Progenitor cell of endocrine pancreas (in vitro differentiated cells): Measurements from ENCODE around the gene NAA25. TPM values are rescaled to one million over a fixed set of nuclear protein-coding genes. Genes with fewer than 3 reads are reported as not detected.
A peak's percentile ranks its signal among the peaks of the same experiment; 100 is the strongest.

Experiments
- DNase-seq: peaks from one replicate; pipeline ENCODE4 v3.0.0; 2021; ENCODE audit warnings: low spot score; ENCODE audit not compliant: unreplicated experiment
- H3K27ac Mint-ChIP-seq: 2 replicates; pipeline ENCODE4 v1.8.0; 2021; ENCODE audit warnings: mild to moderate bottlenecking, moderate library complexity, mixed read lengths
- H3K27me3 Mint-ChIP-seq: 2 replicates; pipeline ENCODE4 v1.8.0; 2021; ENCODE audit warnings: mixed read lengths
- H3K36me3 Mint-ChIP-seq: 2 replicates; pipeline ENCODE4 v1.8.0; 2022; ENCODE audit warnings: mixed read lengths; ENCODE audit not compliant: insufficient read depth
- H3K4me1 Mint-ChIP-seq: 2 replicates; pipeline ENCODE4 v1.8.0; 2021; ENCODE audit warnings: low read depth, mixed read lengths
- H3K4me3 Mint-ChIP-seq: 2 replicates; pipeline ENCODE4 v1.8.0; 2021; ENCODE audit warnings: low read depth, mild to moderate bottlenecking, moderate library complexity, mixed read lengths
- H3K9me3 Mint-ChIP-seq: 2 replicates; pipeline ENCODE4 v1.8.0; 2021; ENCODE audit warnings: low read depth, mixed read lengths
- CTCF ChIP-seq: fragments of 200-600 bp; sonication (generic); IDR thresholded peaks from one replicate; pipeline ENCODE4 v1.5.0; 2021; ENCODE audit warnings: antibody characterized with exemption, mild to moderate bottlenecking; ENCODE audit not compliant: unreplicated experiment
- total RNA-seq: library from RNA; stranded (reverse); gene quantifications from 2 replicates; pipeline ENCODE4 v1.2.1, GENCODE V29; 2021

NAA25 gene
- total RNA-seq, 1 donor from 2014 or later = 34.5 TPM

- Mint-ChIP-seq H3K9me3 (no peaks in the 10 kb centered on the region), H3K4me3 (peak overlapping the region; percentile 86), H3K4me1 (peaks cover 20% of the 10 kb centered on the region), H3K27ac (no peak overlapping the region), H3K36me3 (no peaks in the 10 kb centered on the region), H3K27me3 (no peaks in the 10 kb centered on the region)
- DNase-seq = no peak
- TF ChIP-seq CTCF = no peak
These were observed 16.3 kb upstream of the NAA25 start for GRCh38 chr12:112124918-112125249.

GRCh38 chr12:112122823-112123690 is 14.5 kb upstream of the NAA25 start:
- H3K4me3 Mint-ChIP-seq = no peak overlapping the region
- H3K9me3 Mint-ChIP-seq = no peaks in the 10 kb centered on the region
- H3K27ac Mint-ChIP-seq = no peak overlapping the region
- DNase-seq = no peak
- no peaks in the 10 kb centered on the region for H3K36me3 Mint-ChIP-seq
- peaks cover 20% of the 10 kb centered on the region for H3K4me1 Mint-ChIP-seq
- no peaks in the 10 kb centered on the region for H3K27me3 Mint-ChIP-seq
- no peak for TF ChIP-seq CTCF

GRCh38 chr12:112121780-112122565 is 13.4 kb upstream of the NAA25 start:
- H3K27ac Mint-ChIP-seq = no peak overlapping the region
- TF ChIP-seq CTCF = no peak
- DNase-seq = no peak
- H3K4me3 Mint-ChIP-seq = no peak overlapping the region
- H3K4me1 Mint-ChIP-seq = peaks cover 20% of the 10 kb centered on the region
- H3K9me3 Mint-ChIP-seq = no peaks in the 10 kb centered on the region
- no peaks in the 10 kb centered on the region for H3K36me3 Mint-ChIP-seq
- no peaks in the 10 kb centered on the region for H3K27me3 Mint-ChIP-seq

GRCh38 chr12:112117685-112118084 is 9.1 kb upstream of the NAA25 start:
- TF ChIP-seq CTCF = no peak
- no peaks in the 10 kb centered on the region for H3K36me3 Mint-ChIP-seq
- H3K27me3 Mint-ChIP-seq = no peaks in the 10 kb centered on the region
- H3K27ac Mint-ChIP-seq = no peak overlapping the region
- peaks cover 11% of the 10 kb centered on the region for H3K4me1 Mint-ChIP-seq
- H3K4me3 Mint-ChIP-seq = no peak overlapping the region
- no peaks in the 10 kb centered on the region for H3K9me3 Mint-ChIP-seq
- DNase-seq = no peak

- DNase-seq = peak; percentile 34
- no peak for TF ChIP-seq CTCF
- H3K27me3 Mint-ChIP-seq = no peaks in the 10 kb centered on the region
- H3K4me3 Mint-ChIP-seq = peak overlapping the region; percentile 52
- H3K9me3 Mint-ChIP-seq = no peaks in the 10 kb centered on the region
- peak overlapping the region; percentile 69 for H3K27ac Mint-ChIP-seq
- H3K4me1 Mint-ChIP-seq = peaks cover 11% of the 10 kb centered on the region
- no peaks in the 10 kb centered on the region for H3K36me3 Mint-ChIP-seq
These were observed 7.9 kb upstream of the NAA25 start for GRCh38 chr12:112116232-112117060.
